Measurements from ENCODE around the gene SELPLG.
"Not testable (repeated sequence)": the region's sequence is repeated elsewhere in the genome, so short reads cannot be mapped to it uniquely, and the experiment has no call there.

DNA sequence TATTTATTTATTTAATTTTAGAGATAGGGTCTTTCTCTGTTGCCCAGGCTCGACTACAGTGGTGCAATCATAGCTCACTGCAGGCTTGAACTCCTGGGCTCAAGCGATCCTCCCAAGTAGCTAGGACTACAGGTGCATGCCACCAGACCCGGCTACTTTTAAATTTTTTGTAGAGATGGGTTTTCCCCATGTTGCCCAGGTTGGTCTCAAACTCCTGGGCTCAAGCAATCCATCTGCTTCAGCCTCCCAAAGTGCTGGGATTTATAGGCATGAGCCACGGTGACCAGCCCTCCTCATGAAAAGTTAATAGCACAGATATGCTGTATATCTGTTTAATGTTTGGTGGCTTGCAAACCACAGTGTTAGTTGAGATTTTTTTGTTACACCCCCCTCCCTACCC lies 2.4 kb downstream of the SELPLG start:
- TF ChIP-seq, protein P1, sequence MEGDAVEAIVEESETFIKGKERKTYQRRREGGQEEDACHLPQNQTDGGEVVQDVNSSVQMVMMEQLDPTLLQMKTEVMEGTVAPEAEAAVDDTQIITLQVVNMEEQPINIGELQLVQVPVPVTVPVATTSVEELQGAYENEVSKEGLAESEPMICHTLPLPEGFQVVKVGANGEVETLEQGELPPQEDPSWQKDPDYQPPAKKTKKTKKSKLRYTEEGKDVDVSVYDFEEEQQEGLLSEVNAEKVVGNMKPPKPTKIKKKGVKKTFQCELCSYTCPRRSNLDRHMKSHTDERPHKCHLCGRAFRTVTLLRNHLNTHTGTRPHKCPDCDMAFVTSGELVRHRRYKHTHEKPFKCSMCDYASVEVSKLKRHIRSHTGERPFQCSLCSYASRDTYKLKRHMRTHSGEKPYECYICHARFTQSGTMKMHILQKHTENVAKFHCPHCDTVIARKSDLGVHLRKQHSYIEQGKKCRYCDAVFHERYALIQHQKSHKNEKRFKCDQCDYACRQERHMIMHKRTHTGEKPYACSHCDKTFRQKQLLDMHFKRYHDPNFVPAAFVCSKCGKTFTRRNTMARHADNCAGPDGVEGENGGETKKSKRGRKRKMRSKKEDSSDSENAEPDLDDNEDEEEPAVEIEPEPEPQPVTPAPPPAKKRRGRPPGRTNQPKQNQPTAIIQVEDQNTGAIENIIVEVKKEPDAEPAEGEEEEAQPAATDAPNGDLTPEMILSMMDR (IDR thresholded peaks at IDR 0.05), result not testable (repeated sequence)
- TF ChIP-seq POLR2A (IDR thresholded peaks at IDR 0.05), result not testable (repeated sequence)
